Right lobe of liver (tissue), 6 donors: Measurements from ENCODE around the gene MT1HL1. TPM values are rescaled to one million over a fixed set of nuclear protein-coding genes. Genes with fewer than 3 reads are reported as not detected.

ENCODE experiments used
- ATAC-seq, 4 donors: fragments of 200-7000 bp; cut with Tn5 transposase; one replicate each; pipeline ENCODE4 v1.9.1; 2020; ENCODE audit warnings: mild to moderate bottlenecking in 4 of 4, moderate library complexity in 4 of 4
- DNase-seq, 3 donors: peaks; one replicate each; pipeline ENCODE4 v3.0.0-alpha.2; 2020
- H3K27ac ChIP-seq, 3 donors: fragments of 200-600 bp; one replicate each; pipeline ENCODE4 v1.8.0; 2022
- H3K27me3 ChIP-seq, 2 donors: fragments of 200-600 bp; one replicate each; pipeline ENCODE4 v1.8.0; 2022
- H3K36me3 ChIP-seq, 4 donors: fragments of 200-600 bp; sonication (generic) in 1 of 4; one replicate each; pipeline versions ENCODE4 v1.5.1 to v1.8.0; 2017 to 2022; ENCODE audit warnings: control low read depth in 1 of 4
- H3K4me1 ChIP-seq, 4 donors: fragments of 200-600 bp; sonication (generic) in 1 of 4; one replicate each; pipeline versions ENCODE4 v1.5.1 to v1.8.0; 2017 to 2022; ENCODE audit warnings: control low read depth in 1 of 4
- H3K4me3 ChIP-seq, 3 donors: fragments of 200-600 bp; one replicate each; pipeline ENCODE4 v1.8.0; 2022
- H3K9me3 ChIP-seq, 4 donors: fragments of 200-600 bp; sonication (generic) in 1 of 4; one replicate each; pipeline versions ENCODE4 v1.5.1 to v1.8.0; 2017 to 2022; ENCODE audit warnings: control low read depth in 1 of 4
- CTCF ChIP-seq, 4 donors: fragments of 200-600 bp in 3 of 4; fragments of 450-650 bp in 1 of 4; IDR thresholded peaks; one replicate each; pipeline versions ENCODE4 v1.5.1 to v1.8.0; 2016 to 2022; ENCODE audit warnings: antibody characterized with exemption in 4 of 4, mild to moderate bottlenecking in 2 of 4
- POLR2A ChIP-seq: fragments of 450-650 bp; IDR thresholded peaks from one replicate; pipeline ENCODE4 v1.6.1; 2017; ENCODE audit warnings: antibody characterized with exemption, mild to moderate bottlenecking
- WGBS: methylation state at CpG from one replicate; pipeline ENCODE4 v1.1.6; 2018; ENCODE audit warnings: low coverage, low lambda C conversion rate; ENCODE audit not compliant: insufficient coverage; ENCODE audit errors: missing lambda C conversion rate; 5-methylcytosine and 5-hydroxymethylcytosine counted together
- intact Hi-C, 2 donors: fragments of 100-400 bp; cut with DNase I; formaldehyde crosslinking; loops; one replicate each; pipeline versions ENCODE4 v1.11.2 to v1.14.1; 2022
- long read RNA-seq: library from polyadenylated mRNA; unstranded; transcript quantifications from one replicate; pipeline ENCODE4 v2.0.0, GENCODE V29; 2019
- total RNA-seq, 6 experiments: library from RNA; depleted of rRNA in 2 of 6; stranded (reverse); fragments of >200 nt in 2 of 6; fragmentation: NEBNext Ultra II Directional in 3 of 6; extraction: Animal tissue kit (Norgen Biotek cat#: 25700) in 3 of 6; gene quantifications; one replicate each; pipeline versions ENCODE4 v1.1.0 to v1.2.4, GENCODE V29; 2016 to 2023
- donor health status: DM: no; HTN: yes; CAD: no.
- donor health status: DM: no; HTN: no; CAD: no.
- donor health status: DM: no; HTN: no; CAD: no.
- donor health status: DM: no; HTN: yes; CAD: no.
- donor health status: DM: no; HTN: yes; CAD: no.

Gene MT1HL1
- total RNA-seq, result not detected
- long read RNA-seq, transcript MT1HL1-201 (1 exons, 316 nt), result major isoform, 5 of 5 reads
- long read RNA-seq, partial matches to known transcripts, result 0 of 5 reads
- long read RNA-seq, other reads (novel, unspliced or antisense), result 0 of 5 reads

DNA sequence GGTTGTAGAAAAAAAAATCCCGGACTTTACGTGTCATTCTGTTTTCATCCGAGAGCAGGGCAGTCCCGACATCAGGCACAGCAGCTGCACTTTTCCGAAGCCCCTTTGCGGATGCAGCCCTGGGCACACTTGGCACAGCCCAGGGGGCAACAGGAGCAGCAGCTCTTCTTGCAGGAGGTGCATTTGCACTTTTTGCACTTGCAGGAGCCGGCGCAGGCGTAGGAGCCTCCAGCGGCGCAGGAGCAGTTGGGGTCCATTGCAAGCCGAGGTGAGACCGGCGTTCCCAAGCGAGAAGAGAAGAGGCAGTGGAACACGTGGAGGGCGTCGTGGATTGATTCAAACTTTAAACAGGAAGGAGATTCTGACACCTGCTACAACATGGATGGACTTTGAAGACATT lies at the start of gene MT1HL1:
MT1HL1 (minus strand) TSS at position 326 of the 400 bp plus-strand sequence; CDS start at position 257, 69 bp downstream.
- 75% methylated on average over 13 of the region's 18 CpGs for WGBS

DNA sequence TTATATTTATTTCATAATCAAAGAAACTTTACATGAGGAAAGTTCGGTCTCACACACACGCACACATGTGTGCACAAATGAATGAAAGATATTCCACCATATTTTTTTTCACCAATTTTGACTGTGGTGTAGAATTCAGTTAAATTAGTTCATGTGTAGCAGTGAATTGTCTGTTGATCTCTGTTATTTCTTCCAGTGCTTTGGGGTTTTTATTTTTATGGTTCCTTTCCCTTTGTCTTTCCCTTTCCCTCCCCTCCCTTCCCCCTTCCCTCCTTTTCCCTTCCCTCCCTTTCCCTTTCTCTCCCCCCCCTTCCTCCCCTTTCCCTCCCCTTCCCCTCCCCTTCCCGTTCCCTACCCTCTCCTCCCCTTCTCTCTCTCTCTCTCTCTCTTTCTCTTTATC lies 46.7 kb upstream of the MT1HL1 start:
- DNase-seq, result no peak
- Histone ChIP-seq H3K9me3 (no peaks in the 10 kb centered on the region), H3K27ac (no peak overlapping the region), H3K27me3 (no peaks in the 10 kb centered on the region), H3K4me1 (no peaks in the 10 kb centered on the region), H3K36me3 (no peaks in the 10 kb centered on the region), H3K4me3 (no peak overlapping the region)
- no peak for TF ChIP-seq CTCF (IDR thresholded peaks at IDR 0.05)
- no peak for TF ChIP-seq POLR2A
- intact Hi-C loops, result no loop called here
- ATAC-seq, result no peak
- 48% methylated on average over 3 of the region's 3 CpGs for WGBS

More for the DNA sequence above, at the start of gene MT1HL1:
- Histone ChIP-seq H3K9me3 (no peaks in the 10 kb centered on the region), H3K27me3 (no peaks in the 10 kb centered on the region), H3K27ac (no peak within 1 kb of the TSS), H3K4me1 (no peaks in the 10 kb centered on the region), H3K36me3 (no peaks in the 10 kb centered on the region), H3K4me3 (no peak within 1 kb of the TSS)
- TF ChIP-seq POLR2A (no peak), CTCF (IDR thresholded peaks at IDR 0.05) (no peak)
- ATAC-seq (no peak), DNase-seq (no peak)
- intact Hi-C loops, result no loop called here

- no peaks in the 10 kb centered on the region for H3K36me3 ChIP-seq
- ATAC-seq (no peak), DNase-seq (no peak)
- no peak overlapping the region for H3K27ac ChIP-seq
- WGBS, result 41% methylated on average over 5 of the region's 6 CpGs
- TF ChIP-seq CTCF (IDR thresholded peaks at IDR 0.05) (no peak), POLR2A (no peak)
- no peak overlapping the region for H3K4me3 ChIP-seq
- intact Hi-C loops, result no loop called here
- H3K9me3 ChIP-seq, result no peaks in the 10 kb centered on the region
- H3K4me1 ChIP-seq, result no peaks in the 10 kb centered on the region
- H3K27me3 ChIP-seq, result no peaks in the 10 kb centered on the region
Measured at GRCh38 chr1:237050185-237050584, 45.9 kb upstream of the MT1HL1 start.

DNA sequence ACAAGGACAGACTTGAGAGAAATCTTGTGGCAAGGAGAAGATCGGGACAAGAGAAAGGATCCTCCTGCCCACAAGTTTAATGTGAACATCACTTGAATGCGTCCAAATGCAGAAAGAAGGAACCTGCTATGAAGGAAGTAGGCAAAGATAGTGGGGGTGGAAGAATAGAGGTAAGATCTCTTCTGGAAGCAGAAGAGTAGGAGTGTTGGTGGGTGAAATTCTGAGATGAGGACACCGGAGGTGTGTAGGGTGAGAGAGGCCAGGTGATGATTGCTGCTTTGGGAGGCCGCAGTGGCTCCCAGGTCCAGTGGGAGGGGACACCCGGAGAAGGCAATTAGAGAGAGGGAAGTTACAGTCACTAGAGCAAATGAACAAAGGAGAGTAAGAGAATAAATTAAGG lies 44.6 kb upstream of the MT1HL1 start:
- no peak for DNase-seq
- Histone ChIP-seq H3K27ac (no peak overlapping the region), H3K4me1 (no peaks in the 10 kb centered on the region), H3K36me3 (no peaks in the 10 kb centered on the region), H3K9me3 (no peaks in the 10 kb centered on the region), H3K4me3 (no peak overlapping the region), H3K27me3 (no peaks in the 10 kb centered on the region)
- WGBS, result 64% methylated on average over 3 of the region's 5 CpGs
- intact Hi-C loops, result no loop called here
- ATAC-seq, result no peak
- TF ChIP-seq POLR2A (no peak), CTCF (IDR thresholded peaks at IDR 0.05) (no peak)
